ENCODE results near the gene UBE4B.
A peak's percentile ranks its signal among the peaks of the same experiment; 100 is the strongest.
"Not testable (repeated sequence)": the region's sequence is repeated elsewhere in the genome, so short reads cannot be mapped to it uniquely, and the experiment has no call there.

The UBE4B gene

GRCh38 chr1:10032590-10033358, at the start of gene UBE4B:
Gene UBE4B, plus strand, starts transcription at chr1:10032958. Its CDS starts 713 bp downstream, at chr1:10033671.
- peak; percentile 96 for DNase-seq

DNA sequence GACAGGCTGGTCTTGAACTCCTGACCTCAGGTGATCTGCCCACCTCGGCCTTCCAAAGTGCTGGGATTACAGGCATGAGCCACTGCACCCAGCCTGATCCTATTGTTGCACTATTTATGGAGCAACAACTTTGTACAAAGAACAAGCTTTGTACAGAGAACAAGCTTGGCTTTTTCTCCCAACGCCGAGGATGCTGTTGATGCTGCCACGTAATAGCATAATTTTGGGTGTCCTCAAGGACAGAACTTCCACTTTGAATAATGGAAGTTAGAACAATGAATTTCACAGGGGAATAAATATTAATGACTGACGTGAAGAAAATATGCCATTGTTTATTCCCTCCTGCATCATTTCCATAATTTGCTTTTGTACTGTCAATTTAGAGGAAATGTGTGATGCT, 48.5 kb upstream of the UBE4B start:
- DNase-seq: no peak

- no peak for DNase-seq
Observed at GRCh38 chr1:9985001-9985400, 47.8 kb upstream of the UBE4B start.

DNA sequence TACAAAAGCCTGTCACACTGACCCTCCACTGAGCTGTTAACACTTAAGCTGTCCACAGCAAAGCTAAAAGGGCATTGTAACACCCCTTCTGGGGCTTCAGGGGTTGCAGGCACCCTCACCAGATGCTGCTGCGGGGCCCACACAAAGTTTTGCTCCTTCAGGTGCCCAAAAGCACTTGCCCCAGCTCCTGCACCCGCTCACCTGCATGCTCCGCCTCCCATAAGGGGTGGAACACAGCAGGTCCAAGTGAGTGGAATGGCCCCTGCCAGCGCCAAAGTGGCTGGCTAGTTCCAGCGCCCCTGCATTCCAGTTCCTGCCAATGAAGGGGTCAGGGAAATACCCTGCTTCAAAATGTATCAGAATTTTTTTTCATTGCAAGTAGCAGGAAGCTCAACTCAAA, 43.0 kb upstream of the UBE4B start:
- DNase-seq: no peak

- DNase-seq: no peak
Observed at GRCh38 chr1:9990944-9991343, 41.8 kb upstream of the UBE4B start.

- no peak for DNase-seq
Observed at GRCh38 chr1:9992910-9993309, 39.8 kb upstream of the UBE4B start.

GRCh38 chr1:9993561-9994075, 39.1 kb upstream of the UBE4B start:
- DNase-seq: no peak

GRCh38 chr1:9996624-9997582, 35.9 kb upstream of the UBE4B start, which contains the start of gene RBP7:
Gene RBP7, plus strand, starts transcription at chr1:9997228. Its CDS starts 31 bp downstream, at chr1:9997259.
- DNase-seq: no peak

DNA sequence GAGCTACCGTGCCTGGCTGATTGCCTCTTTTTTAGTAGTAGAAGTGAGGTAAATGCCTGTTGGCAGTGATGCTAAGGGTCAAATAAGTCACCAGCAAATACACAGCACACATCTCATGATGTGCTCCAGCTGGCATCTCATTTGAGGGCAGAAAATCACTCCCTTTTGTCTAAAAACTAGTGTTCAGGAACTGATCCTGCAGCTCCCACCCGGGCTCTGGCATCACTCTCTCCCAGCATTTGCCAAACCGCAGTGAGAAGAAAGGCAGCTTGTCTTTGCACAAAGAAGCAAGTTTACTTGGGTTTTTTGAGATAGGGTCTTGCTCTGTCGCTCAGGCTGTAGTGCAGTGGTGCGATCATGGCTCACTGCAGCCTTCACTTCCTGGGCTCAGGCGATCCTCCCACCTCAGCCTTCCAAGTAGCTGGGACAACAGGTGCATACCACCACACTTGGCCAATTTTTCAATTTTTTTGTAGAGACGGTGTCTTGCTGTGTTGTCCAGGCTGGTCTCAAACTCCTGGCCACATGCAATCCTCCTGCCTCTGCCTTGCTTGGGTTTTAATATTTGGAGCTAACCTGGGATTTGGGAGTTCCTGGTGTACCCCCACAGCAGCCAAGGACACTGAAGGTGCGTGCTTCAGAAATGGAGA, 31.6 kb upstream of the UBE4B start:
- DNase-seq: no peak

DNA sequence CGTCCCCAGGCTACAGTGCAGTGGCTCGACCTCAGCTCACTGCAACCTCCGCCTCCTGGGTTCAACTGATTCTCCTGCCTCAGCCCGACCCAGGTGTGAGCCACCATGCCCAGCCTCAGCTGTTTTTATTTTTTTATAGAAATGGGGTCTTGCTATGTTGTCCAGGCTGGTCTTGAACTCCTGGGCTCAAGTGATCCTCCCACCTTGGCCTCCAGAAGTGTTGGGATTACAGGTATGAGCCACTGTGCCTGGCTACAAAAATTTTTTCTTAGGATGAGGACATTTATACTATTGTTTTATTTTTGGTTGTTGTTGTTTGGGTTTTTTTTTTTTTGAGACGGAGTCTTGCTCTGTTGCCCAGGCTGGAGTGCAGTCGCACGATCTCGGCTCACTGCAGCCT, 27.5 kb upstream of the UBE4B start:
- DNase-seq: not testable (repeated sequence)

GRCh38 chr1:10007169-10007568, 25.6 kb upstream of the UBE4B start:
- no peak for DNase-seq

GRCh38 chr1:10014016-10014415, 18.7 kb upstream of the UBE4B start:
- peak; percentile 26 for DNase-seq

DNA sequence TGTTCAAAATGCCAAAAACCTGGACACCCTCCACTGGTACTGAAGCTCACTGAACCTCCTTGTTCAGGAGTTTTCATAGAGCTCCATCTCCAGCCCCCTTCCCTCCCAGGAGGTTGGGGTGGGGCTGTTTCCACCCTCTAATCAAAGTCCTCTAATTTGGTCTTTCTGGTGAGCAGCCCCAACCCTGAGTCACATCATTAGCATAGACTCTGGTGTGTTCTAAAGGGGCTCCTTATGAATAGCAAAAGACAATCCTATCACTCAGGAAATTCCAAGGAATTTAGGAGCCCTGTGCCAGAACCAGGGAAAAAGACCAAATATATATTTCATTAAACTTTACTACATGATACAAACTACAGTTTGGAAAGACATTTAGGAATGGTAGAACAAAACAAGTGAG, 13.2 kb upstream of the UBE4B start:
- DNase-seq: peak; percentile 22

DNA sequence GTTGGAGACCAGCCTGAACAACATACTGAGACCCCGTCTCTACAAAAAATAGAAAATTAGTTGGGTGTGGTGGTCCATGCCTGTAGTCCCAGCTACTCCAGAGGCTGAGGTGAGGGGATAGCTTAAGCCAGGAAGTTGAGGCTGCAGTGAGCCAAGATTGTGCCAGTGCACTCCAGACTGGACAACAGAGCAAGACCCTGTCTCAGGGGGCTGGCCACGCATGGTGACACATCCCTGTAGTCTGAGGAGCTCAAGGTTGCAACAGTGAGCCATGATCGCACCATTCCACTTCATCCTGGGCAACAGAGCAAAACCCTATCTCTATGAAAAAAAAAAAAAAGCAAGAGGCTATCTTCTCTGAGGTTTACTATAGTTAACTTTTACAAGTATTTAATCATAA, 12.7 kb upstream of the UBE4B start:
- no peak for DNase-seq

DNA sequence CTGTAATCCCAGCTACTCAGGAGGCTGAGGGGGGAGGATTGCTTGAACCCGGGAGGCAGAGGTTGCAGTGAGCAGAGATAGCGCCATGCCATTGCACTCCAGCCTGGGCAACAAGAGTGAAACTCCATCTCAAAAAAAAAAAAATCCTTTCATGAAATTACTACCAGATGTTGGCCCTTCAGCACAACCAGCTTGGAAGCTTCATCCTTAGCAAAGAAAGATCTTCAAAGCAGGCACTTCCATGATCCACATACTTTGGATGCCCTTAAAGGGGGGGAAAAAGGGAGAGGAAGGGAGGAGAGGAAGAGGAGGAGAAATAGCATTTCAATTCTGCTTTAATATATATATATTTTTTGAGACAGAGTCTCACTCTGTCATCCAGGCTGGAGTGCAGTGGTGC, 12.1 kb upstream of the UBE4B start:
- DNase-seq: not testable (repeated sequence)

DNA sequence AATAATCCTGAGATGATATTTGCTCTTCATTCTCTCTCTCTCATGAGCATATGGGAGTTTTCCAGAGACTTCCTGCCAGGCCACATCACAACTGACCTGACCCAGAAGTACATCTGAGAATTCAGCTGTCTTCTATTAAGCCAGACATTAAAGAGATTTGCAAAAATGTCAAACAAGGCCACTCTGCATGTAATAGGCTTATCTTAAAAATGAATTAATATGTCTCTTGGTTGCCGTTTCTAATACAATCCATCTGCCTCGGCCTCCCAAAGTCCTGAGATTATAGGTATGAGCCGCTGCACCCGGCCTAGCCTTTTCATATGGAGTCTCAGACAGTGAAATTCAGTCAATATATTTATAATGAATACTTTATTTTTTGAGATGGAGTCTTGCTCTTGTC, 10.8 kb upstream of the UBE4B start:
- DNase-seq: not testable (repeated sequence)

GRCh38 chr1:10022656-10023055, 10.1 kb upstream of the UBE4B start:
- no peak for DNase-seq

DNA sequence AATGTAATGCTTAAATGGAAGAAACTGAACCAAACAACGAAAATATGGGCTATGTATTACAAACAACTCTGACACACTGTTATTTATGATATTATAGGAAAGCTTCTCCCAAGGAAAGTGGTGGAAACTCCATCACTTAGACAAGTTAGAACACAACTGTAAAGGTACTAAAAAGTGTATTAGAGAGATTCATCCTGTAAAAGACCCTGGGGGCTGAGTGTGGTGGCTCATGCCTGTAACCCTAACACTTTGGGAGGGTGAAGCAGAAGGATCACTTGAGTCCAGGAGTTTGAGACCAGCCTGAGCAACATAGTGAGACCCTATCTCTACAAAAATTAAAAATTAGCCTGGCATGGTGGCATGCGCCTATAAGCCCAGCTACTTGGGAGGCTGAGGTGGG, 7.4 kb upstream of the UBE4B start:
- no peak for DNase-seq

DNA sequence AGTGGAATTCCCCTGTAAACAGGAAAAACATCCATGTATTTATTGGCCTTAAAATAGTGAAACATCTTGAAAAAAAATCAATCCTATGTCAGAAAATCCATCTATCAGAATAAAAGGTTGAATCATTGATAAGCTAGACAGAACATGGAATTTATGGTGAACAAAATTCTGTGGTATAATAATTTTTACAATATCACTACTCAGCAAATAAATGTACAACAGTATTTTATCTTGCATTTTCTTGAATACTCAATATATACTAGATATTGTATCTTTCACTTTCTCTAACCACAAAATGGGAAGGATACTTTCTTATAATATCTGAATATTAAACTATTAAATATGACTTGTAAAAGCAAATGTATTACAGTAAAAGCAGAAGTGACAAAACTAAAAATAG, 5.7 kb upstream of the UBE4B start:
- DNase-seq: no peak

DNA sequence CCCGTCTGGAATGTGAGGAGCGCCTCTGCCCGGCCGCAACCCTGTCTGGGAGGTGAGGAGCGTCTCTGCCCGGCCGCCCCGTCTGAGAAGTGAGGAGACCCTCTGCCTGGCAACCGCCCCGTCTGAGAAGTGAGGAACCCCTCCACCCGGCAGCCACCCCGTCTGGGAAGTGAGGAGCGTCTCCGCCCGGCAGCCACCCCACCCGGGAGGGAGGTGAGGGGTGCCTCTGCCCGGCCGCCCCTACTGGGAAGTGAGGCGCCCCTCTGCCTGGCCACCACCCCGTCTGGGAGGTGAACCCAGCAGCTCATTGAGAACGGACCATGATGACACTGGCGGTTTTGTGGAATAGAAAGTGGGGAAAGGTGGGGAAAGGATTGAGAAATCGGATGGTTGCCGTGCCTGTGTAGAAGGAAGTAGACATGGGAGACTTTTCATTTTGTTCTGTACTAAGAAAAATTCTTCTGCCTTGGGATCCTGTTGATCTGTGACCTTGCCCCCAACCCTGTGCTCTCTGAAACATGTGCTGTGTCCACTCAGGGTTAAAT, 3.7 kb upstream of the UBE4B start:
- not testable (repeated sequence) for DNase-seq

GRCh38 chr1:10031461-10031860, 1.3 kb upstream of the UBE4B start:
- DNase-seq: peak; percentile 74

DNA sequence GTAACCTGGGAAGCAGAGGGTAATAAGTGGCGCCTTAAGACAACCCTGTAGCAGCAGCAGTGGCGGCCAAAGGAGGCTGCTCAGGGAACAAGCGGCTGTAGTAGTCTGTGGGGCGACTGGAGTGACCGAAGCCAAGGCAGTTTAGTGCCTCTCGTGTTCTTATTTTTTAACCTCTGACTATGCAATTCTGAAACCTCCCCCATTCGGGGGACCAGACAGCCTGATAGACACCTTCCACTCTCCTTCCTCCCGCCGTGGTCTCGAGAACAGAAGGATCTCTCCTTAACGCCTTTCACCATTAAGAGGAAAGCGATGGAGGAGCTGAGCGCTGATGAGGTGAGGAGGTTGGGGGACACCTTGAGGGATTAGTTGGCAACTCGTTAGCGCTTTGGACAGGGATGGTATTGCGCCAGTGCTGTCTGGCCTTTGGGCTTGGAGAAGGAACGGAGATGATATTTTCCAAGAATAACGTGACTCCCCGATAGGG, 644 bp downstream of the UBE4B start:
- peak; percentile 43 for DNase-seq

GRCh38 chr1:10042746-10043145, 10.0 kb downstream of the UBE4B start:
- no peak for DNase-seq

Measured in NCI-H226 (cell line).